ENCODE measurements around the gene CTAGE15.
"Not testable (repeated sequence)": the region's sequence is repeated elsewhere in the genome, so short reads cannot be mapped to it uniquely, and the experiment has no call there.

The CTAGE15 gene

DNA sequence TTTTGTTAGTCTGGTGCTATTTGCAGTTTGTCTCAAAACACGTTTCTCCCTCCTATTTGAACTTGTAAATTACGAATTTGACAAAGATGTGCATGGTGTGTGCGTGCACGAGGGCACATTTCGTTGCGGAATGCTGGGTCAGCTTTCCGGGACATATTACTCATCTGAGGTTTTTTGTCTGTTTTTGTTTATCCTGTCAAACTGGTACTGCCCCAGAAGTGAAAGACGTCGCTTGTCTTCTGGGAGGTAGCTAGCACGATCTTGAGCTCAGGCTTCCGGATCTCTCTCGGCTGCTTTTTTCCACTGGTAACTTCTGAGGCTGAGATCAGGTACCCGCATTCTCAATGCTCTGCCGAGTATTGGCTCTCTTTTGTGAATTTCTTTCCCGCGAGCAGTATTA is 49.6 kb downstream of the CTAGE15 start:
- not testable (repeated sequence) for H3K4me3 ChIP-seq (ENCODE audit: low read depth, low read length); DNase-seq (ENCODE audit: low read depth)

DNA sequence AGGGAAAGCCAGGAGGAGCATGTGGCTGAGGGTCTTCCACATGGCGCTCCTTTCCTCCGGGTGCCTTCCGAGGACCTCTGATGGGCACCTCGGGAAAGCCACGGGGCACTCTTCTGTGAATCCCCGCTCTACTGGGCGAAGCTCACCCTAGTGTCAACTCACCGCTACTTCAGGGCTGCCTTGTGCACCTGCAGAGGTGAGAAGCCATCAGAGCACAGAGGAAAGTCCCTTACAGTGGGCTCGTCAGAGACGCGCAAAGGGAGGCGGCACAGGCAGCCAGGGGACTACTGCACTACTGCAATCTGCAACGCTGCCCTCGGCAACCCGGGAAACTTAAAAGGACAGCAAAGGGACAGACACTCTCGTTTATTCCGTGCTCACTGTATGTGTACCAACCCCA is 50.5 kb downstream of the CTAGE15 start:
- H3K4me3 ChIP-seq (ENCODE audit: low read depth, low read length); DNase-seq (ENCODE audit: low read depth): not testable (repeated sequence)
